GM18511 (cell line): ENCODE measurements around the gene FOLR2.
"Not testable (repeated sequence)": the region's sequence is repeated elsewhere in the genome, so short reads cannot be mapped to it uniquely, and the experiment has no call there.

Source experiments
- ATAC-seq: cut with Tn5 transposase; IDR thresholded peaks from one replicate; pipeline ENCODE4 v1.9.1; 2021; ENCODE audit warnings: mild to moderate bottlenecking, moderate library complexity; ENCODE audit not compliant: unreplicated experiment

Gene FOLR2

DNA sequence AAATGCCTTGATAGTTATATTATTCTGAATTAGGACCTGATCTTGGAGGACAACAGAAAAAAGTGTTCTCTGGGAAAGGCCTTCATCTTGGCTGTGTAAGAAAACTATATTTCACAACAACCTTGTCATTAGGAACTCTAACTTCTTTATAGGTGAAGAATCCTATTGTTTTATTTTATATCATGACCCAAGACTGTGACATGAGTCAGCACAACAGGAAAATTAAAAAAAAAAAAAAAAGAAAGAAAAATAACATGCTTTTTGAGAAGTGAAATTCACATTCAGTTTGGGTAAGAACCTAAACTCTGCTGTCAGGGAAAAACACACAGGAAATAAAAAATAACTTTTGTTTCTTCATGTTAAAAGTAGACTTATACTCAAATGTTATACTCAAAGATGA is 11.7 kb upstream of the FOLR2 start:
- ATAC-seq, result no peak

DNA sequence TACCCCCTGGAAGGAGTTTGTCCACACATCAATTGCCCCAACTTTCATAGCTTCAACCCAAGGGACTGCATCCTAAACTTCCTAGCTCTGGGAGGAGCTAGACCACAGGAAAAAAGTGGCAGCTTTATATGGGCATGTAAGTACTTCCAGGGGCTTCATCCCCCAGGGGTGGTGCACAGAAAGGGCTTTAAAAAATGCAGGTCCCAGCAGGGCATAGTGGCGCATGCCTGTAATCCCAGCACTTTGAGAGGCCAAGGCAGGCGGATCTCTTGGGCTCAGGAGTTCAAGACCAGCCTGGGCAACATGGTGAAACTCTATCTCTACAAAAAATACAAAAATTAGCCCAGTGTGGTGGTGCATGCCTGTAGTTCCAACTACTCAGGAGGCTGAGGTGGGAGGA is 9.8 kb upstream of the FOLR2 start:
- not testable (repeated sequence) for ATAC-seq

DNA sequence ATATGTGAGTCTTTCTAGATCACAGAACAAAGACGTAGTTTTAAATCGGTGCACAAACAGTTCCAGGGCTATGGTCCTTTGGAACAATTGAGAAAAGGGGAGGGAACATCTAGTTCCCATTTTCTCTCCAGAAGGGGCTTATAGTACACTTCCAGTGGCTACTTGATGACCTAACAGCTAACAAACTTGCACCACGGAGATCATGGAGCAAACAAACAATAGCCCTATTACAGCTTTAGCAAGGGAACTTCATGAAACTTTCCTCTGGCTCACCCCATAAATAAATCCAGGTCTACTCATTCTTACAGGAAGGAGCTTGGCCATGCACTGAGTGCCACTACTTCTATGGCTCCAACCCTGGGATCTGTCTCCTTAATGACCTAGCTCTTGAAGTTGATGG is 8.3 kb upstream of the FOLR2 start:
- ATAC-seq, result no peak

DNA sequence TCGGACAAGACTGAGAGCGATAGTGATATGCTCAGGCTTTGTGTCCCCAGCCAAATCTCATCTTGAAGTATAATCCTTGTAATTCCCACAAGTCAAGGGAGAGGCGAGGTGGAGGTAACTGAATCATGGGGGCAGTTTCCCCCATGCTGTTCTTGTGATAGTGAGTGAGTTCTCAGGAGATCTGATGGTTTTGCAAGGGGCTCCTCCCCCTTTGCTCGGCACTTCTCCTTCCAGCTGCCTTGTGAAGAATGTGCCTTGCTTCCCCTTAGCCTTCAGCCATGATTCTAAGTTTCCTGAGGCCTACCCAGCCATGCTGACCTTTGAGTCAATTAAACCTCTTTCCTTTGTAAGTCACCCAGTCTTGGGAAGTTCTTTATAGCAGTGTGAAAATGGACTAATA is 7.5 kb upstream of the FOLR2 start:
- ATAC-seq, result no peak

DNA sequence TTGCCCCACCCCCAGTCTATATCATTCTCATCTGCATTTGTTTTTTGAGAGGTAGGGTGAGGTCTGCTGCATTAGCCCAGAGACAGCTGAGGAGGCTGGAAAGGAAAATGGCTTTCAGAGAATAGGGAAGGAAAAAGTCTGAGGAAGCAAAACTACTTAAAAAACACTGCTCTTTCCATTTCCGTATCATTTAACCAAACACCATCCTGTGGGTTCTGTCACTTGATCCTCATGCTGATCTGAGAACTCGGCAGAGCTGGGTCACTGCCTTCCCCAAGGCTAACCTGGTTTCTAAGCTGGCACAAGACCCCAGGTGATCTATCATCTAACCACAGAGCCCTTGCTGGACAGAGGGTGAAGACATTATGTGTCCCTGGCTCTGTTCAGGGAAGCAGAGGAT is 1.2 kb downstream of the FOLR2 start:
- no peak for ATAC-seq

DNA sequence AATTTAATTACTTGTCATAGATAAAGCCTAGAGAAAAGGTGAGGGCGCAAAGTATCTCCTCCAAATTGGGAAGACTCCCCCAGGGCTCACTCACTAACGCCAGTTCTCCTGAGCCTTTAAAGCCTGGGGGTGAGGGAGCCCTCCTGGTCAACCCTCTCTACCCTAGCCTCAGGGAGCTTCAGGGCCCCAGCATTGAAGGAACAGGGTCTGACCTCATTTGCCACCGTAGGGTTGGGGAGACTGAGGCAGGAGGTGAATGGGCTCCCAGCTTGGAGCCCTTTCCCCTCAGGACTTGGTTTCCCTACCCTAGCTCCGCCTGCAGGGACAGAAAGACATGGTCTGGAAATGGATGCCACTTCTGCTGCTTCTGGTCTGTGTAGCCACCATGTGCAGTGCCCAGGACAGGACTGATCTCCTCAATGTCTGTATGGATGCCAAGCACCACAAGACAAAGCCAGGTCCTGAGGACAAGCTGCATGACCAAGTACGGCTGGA is 1.7 kb downstream of the FOLR2 start:
- ATAC-seq, result no peak

DNA sequence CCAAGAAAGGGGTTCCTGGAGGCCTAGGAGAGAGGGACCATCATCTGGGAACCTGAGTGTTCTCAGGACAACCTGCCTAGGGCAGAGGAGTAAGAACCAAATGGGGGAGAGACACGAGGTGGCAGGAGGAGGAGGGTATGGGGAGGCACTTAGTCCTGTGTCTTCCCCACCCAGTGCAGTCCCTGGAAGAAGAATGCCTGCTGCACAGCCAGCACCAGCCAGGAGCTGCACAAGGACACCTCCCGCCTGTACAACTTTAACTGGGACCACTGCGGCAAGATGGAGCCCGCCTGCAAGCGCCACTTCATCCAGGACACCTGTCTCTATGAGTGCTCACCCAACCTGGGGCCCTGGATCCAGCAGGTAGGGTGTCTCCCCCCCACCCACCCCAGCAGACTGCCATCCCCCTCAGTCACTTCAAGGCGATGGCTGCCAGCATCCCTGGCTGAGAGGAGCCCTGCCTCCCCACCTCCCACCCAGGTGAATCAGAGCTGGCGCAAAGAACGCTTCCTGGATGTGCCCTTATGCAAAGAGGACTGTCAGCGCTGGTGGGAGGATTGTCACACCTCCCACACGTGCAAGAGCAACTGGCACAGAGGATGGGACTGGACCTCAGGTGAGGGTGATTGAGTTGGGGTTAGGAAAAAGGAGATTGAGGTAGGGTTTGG is 4.2 kb downstream of the FOLR2 start:
- no peak for ATAC-seq

DNA sequence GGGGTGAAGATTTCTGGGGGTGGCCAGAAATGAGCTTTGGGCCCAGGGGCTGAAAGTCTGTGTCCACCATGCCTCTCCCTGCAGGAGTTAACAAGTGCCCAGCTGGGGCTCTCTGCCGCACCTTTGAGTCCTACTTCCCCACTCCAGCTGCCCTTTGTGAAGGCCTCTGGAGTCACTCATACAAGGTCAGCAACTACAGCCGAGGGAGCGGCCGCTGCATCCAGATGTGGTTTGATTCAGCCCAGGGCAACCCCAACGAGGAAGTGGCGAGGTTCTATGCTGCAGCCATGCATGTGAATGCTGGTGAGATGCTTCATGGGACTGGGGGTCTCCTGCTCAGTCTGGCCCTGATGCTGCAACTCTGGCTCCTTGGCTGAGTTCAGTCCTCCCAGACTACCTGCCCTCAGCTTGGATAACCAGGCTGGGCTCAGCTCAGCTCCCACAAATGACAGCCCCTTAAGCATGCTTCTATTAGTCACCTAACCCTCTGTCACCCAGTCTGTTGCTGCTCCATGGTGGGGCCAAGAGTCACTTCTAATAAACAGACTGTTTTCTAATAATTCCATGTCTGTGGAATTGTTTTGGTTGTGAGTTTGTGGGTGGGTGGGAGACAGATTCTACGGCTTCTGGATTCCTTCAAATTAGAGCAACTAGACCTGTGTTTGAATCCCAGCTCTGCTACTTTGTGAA is 4.9 kb downstream of the FOLR2 start:
- ATAC-seq, result no peak

DNA sequence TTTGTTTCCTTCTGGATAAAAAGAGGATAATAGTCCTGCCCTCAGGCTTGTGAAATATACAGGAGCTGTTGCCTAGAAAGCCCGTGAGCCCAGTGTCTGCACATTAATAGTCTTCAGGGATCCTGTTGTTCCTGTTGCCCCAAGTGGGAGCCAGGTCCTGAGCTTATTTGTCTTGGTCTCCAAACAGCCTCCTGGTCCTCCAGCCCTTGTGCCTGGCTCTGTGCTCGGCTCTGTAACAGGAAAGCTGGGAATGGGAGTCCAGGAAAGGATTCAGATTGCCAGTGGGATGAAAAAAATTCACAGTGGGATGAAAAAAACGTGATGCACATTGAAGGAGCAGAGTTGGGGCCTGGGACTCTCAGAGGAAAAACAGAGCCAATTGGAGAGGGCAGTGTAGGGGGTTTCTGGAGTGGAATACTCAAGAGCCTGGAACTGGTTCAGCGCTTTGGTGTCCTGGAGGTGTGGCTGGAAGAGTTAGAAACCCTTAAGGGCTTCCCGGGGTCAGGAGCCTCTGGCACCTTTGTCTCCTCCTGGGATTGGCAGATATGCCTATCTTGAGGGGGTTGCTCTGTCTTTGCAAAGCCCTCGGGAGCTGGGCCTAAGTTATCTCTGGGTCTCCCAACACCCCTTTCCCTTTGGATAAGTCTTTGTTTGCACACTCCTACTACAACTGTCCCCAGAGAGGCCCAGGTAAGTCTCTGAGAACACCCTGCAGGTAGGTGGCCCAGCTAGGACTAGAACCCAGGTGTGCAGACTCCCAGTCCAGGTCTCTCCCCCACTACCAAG is 5.7 kb downstream of the FOLR2 start:
- ATAC-seq, result no peak

DNA sequence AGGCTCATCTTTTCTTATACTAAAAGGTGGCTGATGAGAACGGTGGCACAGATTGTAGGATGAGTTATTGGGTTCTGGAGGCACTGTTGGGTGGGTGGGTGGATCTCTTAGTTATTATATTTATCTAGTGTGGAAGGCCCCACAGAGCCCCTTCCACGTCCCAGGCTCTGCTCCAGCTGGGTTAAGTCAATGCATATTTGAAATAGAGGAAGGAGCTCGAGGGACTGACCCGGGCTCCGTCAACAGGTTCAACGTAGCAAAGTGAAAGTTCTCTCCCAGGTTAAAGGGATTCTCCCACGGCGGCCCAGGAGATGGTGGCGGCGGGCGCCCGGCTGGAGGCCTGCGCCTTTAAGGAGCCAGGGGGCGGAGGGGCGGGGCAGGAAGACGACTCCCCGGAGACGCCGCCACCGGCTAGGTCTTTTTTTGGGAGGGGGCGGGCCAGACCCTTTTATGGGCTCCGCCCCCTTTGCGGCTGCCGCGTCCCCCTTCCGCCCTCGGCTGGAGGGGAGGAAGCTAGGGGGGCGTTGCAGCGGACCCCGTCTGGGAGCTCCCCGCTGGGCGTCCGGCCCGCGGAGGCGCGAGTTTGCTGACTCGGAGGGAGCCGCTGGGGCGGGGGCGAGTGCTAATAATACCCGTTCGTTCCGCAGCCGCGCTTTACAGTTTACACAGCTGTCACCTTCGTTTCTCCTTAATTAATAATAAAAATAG is 6.5 kb downstream of the FOLR2 start:
- ATAC-seq, result peak; percentile 72

DNA sequence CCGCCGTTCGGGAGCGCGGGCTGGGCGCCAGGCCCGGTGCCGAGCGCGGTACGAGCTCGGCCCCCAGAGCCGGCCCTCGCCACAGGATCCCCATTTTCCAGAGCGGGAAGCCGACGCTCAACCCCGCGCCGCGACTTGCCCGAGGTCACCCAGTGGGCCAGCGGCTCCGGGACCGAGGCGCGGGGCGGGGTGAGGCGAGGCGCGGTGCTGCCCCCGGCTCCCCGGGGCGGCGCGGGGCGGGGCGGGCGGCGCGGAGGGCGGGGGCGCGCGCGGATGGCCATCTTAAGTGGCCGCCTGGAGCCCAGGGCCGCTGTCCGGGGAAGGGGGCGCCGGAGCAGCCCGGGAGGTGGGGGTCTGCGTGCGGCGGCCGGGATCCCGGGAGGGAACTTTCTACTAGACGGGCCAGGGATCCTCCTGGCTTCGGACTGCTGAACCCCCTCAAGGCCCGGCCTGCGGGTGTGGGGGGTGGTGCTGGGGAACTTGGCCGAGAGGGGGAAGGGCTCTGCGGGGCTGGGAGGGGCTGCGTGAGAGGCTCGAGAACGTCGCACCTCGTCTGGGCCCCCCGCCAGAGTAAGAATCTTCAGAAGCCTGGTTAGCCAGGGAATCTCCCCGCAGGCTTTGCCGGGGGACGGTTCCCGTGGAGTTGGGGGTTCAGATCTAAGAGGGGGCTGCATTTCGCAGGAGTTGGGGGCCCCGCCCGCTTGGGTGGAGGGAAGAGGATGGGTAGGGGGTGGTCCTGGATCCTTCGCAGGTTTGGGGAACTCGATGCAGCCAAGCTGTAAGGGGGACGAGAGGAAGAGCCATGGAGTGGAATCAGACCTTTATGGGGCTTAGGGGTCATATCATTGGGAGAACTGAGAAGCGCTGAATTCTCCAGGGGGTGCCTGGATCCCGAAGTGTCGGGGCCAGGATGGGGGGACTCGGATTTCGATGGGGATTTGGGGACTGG is 7.3 kb downstream of the FOLR2 start:
- ATAC-seq, result peak; percentile 63

DNA sequence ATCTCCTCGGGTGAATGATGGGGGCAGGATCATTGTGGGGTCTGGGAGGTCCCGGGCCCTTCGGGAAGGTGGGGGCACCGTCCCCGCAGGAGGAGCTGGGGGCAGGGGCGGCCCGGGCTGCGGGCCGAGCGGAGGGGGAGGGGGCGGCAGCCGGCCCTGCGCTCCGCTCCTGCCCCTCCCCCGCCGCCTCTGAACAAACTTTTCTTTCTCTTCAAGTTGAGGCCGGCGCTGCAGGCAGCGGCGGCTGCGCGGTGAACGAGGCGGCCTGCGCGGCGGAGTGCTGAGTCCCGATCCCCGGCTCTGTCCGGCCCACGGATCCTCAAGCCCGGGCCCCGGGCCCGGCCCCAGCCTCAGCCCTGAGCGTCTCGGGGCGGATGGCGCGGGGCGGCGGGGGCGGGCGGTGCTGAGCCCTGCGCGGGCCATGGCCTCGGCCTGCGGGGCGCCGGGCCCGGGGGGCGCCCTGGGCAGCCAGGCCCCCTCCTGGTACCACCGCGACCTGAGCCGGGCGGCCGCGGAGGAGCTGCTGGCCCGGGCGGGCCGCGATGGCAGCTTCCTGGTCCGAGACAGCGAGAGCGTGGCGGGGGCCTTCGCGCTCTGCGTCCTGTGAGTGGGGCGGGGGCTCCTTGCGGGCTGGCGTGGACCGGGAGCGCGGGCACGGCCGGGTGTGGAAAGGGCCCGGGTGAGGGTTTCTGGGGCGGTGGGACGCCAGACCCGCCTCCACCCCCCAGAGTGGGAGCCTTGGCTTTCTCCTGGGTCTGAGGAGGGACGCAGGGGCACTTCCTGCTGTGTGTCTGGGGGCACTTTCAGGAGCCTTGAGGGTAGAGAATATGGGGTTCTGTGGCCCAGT is 8.2 kb downstream of the FOLR2 start, which contains the start of gene INPPL1:
INPPL1 (plus strand) TSS at position 204 of the 847 bp plus-strand sequence; CDS start at position 422, 218 bp downstream.
- no peak for ATAC-seq

DNA sequence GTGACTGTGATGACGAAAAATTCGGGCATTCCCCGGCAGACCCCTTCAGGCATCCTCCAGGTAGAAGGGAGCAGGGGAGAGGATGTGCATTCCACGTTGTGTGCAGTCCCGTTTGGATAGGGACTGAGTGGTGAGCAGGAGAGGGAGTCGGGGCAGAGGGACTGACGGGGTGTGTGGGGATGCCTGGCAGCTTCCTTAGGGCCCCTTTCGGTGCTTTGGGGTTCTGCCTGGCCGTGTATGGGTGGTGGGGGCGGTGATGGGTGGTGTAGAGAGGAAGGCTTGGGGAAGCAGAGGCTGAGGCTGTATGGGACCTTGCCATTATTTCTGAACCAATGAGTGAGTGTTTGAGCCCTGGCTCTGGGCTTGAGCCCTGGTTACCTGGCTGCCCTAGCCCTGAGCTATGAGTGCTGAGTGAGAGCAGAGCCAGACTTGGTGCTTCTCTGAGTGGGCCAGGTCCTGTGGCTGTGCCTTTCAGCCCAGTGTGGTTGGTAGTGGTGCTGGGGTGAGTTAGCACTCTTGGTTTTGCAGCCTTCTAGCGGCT is 8.9 kb downstream of the FOLR2 start:
- ATAC-seq, result no peak

DNA sequence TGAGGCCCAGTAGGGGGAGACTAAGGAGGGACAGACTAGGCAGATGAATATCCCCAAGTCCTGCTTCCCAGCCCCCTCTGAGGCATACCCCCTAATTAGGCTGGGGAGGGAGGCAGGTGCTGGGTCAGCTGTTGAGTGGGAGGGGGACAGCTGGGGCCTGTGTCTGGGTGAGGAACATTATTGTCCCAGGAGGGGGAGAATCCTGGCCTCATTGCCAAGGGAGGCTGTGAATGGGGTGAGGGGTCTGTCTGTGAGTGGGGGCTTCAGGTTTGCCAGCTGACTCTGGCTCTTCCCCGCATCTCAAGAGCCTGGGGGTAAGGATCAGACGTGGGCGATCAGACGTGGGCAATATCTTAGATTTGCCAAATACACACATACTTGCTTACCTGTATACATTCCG is 10.1 kb downstream of the FOLR2 start:
- no peak for ATAC-seq

DNA sequence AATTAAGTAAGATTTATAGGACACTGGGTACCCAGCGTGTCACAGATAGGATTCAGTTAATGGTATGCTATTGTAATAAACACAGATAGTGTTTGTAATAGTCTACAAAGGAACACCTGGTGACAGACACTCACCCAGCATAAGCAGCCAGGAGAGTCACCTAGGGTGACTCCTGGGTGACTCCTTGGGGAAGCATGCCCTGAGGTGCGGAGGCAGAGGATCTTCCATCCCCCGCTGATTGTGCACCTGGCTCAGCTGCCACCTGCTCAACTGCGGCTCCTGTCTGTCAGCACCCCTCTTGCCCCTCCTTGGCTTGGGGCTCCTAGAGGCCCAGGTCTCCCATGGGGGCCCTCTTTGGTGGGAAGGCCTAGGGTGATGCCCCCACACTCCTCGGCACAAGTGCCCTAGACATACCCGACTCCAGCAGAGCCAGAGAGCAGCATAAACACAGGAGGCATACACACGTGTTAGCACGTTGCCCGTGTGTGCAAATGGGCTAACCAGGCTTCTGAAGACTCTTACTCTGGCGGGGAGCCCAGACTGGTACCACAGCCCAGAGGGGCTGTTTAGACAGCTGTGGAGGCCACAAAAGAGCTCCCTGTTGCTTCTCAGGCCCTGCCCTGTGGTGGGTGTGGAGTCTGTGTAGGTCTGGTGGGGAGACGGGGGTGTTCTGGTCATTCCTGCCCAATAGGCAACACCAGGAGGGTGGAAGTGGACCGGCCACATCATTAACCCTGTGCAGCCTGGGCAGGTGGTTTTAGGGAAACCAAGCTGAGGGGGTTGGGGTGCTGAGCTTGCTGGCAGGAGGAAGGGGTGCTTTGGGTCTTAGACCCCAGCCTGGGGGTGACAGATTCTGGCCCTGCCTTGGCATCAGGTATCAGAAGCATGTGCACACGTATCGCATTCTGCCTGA is 11.0 kb downstream of the FOLR2 start:
- no peak for ATAC-seq

DNA sequence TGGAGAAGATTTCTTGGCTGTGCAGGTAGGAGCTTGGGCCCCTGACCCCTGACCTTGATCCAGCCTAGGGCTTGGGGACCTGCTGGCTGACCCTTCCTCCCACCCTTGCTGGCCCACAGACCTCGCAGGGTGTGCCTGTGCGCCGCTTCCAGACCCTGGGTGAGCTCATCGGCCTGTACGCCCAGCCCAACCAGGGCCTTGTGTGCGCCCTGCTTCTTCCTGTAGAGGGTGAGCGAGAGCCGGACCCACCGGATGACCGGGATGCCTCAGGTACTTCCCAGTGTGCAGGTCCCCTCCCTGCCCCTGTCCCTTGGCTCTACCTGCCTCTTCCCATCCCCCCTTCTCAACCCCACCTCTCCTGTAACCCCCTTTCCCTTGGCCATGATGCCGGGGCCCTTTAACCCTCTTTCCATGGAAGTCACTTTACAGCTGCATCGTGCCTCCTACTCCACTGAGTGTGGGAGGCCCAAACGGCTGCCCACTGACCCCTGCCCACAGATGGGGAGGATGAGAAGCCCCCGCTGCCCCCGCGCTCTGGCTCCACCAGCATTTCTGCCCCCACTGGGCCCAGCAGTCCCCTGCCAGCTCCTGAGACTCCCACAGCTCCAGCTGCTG is 11.7 kb downstream of the FOLR2 start:
- no peak for ATAC-seq

DNA sequence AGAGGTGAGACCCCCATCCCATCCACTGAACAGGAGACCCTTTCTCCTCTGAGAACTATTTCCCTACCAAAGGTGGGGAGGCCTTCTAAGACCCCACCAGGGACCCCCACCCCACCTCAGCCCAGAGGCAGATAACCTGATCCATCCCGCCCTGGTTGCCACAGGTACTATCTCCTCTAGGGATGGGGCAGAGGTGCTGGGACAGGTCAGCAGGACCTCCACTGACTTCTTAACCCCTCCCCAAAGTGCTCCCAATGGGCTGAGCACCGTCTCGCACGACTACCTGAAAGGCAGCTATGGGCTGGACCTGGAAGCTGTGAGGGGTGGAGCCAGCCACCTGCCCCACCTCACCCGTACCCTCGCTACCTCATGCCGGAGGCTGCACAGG is 12.2 kb downstream of the FOLR2 start:
- no peak for ATAC-seq
